ENCODE data around the gene FUCA2.

DNA sequence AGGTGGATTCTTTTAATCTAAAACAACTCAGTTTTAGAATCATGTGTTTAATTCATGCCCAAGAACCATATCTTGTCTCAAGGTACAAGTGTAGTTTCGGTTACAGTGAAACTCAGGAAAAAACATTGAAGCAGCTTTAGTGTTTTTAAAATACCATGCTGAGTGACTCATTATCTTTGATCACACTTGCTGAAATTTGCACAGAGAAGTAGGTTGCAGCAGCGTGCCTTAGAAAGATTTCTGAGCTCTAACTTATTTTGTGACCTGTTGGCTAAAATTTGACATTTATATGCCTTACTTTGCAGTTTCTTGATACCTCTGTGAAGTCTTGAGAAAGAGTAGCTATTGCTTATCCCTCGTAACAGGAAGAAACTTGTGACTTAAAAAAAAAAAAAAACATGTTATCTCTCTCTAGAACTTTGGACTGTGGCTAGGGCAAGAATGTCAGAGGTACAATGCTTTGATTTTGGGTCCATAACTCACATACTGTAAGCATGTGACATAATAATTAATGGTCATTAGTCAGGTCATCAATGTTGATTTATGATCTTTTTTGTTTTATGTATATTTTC is 34.5 kb upstream of the FUCA2 start:
- TF ChIP-seq, protein P1, sequence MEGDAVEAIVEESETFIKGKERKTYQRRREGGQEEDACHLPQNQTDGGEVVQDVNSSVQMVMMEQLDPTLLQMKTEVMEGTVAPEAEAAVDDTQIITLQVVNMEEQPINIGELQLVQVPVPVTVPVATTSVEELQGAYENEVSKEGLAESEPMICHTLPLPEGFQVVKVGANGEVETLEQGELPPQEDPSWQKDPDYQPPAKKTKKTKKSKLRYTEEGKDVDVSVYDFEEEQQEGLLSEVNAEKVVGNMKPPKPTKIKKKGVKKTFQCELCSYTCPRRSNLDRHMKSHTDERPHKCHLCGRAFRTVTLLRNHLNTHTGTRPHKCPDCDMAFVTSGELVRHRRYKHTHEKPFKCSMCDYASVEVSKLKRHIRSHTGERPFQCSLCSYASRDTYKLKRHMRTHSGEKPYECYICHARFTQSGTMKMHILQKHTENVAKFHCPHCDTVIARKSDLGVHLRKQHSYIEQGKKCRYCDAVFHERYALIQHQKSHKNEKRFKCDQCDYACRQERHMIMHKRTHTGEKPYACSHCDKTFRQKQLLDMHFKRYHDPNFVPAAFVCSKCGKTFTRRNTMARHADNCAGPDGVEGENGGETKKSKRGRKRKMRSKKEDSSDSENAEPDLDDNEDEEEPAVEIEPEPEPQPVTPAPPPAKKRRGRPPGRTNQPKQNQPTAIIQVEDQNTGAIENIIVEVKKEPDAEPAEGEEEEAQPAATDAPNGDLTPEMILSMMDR (IDR thresholded peaks at IDR 0.05) = no peak
- TF ChIP-seq POLR2A (IDR thresholded peaks at IDR 0.05) = no peak
- TF ChIP-seq EP300 (IDR thresholded peaks at IDR 0.05) = no peak
- no peak for TF ChIP-seq POLR2AphosphoS5 (IDR thresholded peaks at IDR 0.05)
